Breast epithelium (tissue), 3 donors: ENCODE measurements around the gene AGBL5.

Experiments
- POLR2A ChIP-seq: fragments of 450-650 bp; IDR thresholded peaks from one replicate; pipeline ENCODE4 v1.6.1; 2016; ENCODE audit warnings: antibody characterized with exemption, mild to moderate bottlenecking, moderate library complexity
- TF ChIP-seq, protein P1 (sequence below), 3 donors: fragments of 450-650 bp; IDR thresholded peaks; one replicate each; pipeline ENCODE4 v1.5.1; 2016 to 2017; ENCODE audit warnings: antibody characterized with exemption in 3 of 3, mild to moderate bottlenecking in 3 of 3, moderate library complexity in 3 of 3

DNA sequence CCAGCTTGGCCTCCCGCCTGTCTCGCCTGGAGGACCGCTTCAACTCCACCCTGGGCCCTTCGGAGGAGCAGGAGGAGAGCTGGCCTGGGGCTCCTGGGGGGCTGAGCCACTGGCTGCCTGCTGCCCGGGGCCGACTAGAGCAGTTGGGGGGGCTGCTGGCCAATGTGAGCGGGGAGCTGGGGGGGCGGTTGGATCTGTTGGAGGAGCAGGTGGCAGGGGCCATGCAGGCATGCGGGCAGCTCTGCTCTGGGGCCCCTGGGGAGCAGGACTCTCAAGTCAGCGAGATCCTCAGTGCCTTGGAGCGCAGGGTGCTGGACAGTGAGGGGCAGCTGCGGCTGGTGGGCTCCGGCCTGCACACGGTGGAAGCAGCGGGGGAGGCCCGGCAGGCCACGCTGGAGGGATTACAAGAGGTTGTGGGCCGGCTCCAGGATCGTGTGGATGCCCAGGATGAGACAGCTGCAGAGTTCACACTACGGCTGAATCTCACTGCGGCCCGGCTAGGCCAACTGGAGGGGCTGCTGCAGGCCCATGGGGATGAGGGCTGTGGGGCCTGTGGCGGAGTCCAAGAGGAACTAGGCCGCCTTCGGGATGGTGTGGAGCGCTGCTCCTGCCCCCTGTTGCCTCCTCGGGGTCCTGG lies 31.4 kb downstream of the AGBL5 start:
- TF ChIP-seq POLR2A: no peak
- TF ChIP-seq, protein P1, sequence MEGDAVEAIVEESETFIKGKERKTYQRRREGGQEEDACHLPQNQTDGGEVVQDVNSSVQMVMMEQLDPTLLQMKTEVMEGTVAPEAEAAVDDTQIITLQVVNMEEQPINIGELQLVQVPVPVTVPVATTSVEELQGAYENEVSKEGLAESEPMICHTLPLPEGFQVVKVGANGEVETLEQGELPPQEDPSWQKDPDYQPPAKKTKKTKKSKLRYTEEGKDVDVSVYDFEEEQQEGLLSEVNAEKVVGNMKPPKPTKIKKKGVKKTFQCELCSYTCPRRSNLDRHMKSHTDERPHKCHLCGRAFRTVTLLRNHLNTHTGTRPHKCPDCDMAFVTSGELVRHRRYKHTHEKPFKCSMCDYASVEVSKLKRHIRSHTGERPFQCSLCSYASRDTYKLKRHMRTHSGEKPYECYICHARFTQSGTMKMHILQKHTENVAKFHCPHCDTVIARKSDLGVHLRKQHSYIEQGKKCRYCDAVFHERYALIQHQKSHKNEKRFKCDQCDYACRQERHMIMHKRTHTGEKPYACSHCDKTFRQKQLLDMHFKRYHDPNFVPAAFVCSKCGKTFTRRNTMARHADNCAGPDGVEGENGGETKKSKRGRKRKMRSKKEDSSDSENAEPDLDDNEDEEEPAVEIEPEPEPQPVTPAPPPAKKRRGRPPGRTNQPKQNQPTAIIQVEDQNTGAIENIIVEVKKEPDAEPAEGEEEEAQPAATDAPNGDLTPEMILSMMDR (IDR thresholded peaks at IDR 0.05): no peak
